Measurements from ENCODE around the gene AGPS. TPM values are rescaled to one million over a fixed set of nuclear protein-coding genes. Genes with fewer than 3 reads are reported as not detected.

The AGPS gene
- total and polyA plus RNA-seq, 2 of the 13 experiments (the other 11 are each of a cell fraction or from before 2014, with no cell fraction given) = 39.4 to 99.0 TPM

- TF ChIP-seq, protein P1, sequence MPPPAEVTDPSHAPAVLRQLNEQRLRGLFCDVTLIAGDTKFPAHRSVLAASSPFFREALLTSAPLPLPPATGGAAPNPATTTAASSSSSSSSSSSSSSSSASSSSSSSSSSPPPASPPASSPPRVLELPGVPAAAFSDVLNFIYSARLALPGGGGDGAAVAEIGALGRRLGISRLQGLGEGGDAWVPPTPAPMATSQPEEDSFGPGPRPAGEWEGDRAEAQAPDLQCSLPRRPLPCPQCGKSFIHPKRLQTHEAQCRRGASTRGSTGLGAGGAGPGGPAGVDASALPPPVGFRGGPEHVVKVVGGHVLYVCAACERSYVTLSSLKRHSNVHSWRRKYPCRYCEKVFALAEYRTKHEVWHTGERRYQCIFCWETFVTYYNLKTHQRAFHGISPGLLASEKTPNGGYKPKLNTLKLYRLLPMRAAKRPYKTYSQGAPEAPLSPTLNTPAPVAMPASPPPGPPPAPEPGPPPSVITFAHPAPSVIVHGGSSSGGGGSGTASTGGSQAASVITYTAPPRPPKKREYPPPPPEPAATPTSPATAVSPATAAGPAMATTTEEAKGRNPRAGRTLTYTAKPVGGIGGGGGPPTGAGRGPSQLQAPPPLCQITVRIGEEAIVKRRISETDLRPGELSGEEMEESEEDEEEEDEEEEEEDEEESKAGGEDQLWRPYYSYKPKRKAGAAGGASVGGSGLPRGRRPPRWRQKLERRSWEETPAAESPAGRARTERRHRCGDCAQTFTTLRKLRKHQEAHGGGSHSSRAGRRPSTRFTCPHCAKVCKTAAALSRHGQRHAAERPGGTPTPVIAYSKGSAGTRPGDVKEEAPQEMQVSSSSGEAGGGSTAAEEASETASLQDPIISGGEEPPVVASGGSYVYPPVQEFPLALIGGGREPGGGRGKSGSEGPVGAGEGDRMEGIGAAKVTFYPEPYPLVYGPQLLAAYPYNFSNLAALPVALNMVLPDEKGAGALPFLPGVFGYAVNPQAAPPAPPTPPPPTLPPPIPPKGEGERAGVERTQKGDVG (CRISPR knock-in tag; IDR thresholded peaks at IDR 0.05; ENCODE audit: borderline replicate concordance) = peak; percentile 96
- TF ChIP-seq ZBTB43 (CRISPR knock-in tag; conservative IDR thresholded peaks at IDR 0.05) (peak; percentile 98), SRY (CRISPR knock-in tag; IDR thresholded peaks at IDR 0.05) (peak; percentile 94; the same call in 1 of the 2 replicates), CENPT (CRISPR knock-in tag; IDR thresholded peaks at IDR 0.05; ENCODE audit: low read depth) (no peak; the same call in 1 of the 2 replicates), DPF2 (CRISPR knock-in tag; IDR thresholded peaks at IDR 0.05; ENCODE audit: borderline replicate concordance, low read depth) (peak; percentile 20; the same call in 1 of the 2 replicates), JUN (CRISPR knock-in tag; IDR thresholded peaks at IDR 0.05) (peak; percentile 75), TCF12 (IDR thresholded peaks at IDR 0.05) (no peak), TCF12 (CRISPR knock-in tag; IDR thresholded peaks at IDR 0.05) (peak; percentile 92), ZNF256 (CRISPR knock-in tag; conservative IDR thresholded peaks at IDR 0.05) (peak; percentile 92), SCMH1 (CRISPR knock-in tag; IDR thresholded peaks at IDR 0.05; ENCODE audit: borderline replicate concordance) (no peak), ZNF550 (CRISPR knock-in tag; IDR thresholded peaks at IDR 0.05; ENCODE audit: borderline replicate concordance) (no peak), ZNF414 (CRISPR knock-in tag; IDR thresholded peaks at IDR 0.05) (peak; percentile 89), ZNF564 (CRISPR knock-in tag; IDR thresholded peaks at IDR 0.05) (0 out of 2 replicates have a peak, but pooled peaks have one; percentile 83), STAT5B (CRISPR knock-in tag; IDR thresholded peaks at IDR 0.05) (no peak), ZNF678 (CRISPR knock-in tag; IDR thresholded peaks at IDR 0.05) (no peak), MTF1 (CRISPR knock-in tag; IDR thresholded peaks at IDR 0.05) (peak; percentile 91), PRDM4 (CRISPR knock-in tag; IDR thresholded peaks at IDR 0.05; ENCODE audit: borderline replicate concordance) (no peak), ZNF562 (CRISPR knock-in tag; IDR thresholded peaks at IDR 0.05; ENCODE audit: borderline replicate concordance) (peak; percentile 68; the same call in 1 of the 2 replicates)
- TF ChIP-seq, protein P2, sequence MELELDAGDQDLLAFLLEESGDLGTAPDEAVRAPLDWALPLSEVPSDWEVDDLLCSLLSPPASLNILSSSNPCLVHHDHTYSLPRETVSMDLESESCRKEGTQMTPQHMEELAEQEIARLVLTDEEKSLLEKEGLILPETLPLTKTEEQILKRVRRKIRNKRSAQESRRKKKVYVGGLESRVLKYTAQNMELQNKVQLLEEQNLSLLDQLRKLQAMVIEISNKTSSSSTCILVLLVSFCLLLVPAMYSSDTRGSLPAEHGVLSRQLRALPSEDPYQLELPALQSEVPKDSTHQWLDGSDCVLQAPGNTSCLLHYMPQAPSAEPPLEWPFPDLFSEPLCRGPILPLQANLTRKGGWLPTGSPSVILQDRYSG (CRISPR knock-in tag; IDR thresholded peaks at IDR 0.05) = peak; percentile 99
Measured at GRCh38 chr2:177392373-177393202, at the start of gene AGPS (continued).
